PFSK-1 (cell line): ENCODE results near the gene TFCP2L1.

Source experiments
- REST ChIP-seq, 2 experiments: IDR thresholded peaks; 2 replicates each; pipeline versions ENCODE4 v1.6.1 to v1.8.0; 2011 to 2012; ENCODE audit warnings: low read depth in 2 of 2, low read length in 2 of 2, control low read depth in 1 of 2, inconsistent platforms in 1 of 2, mild to moderate bottlenecking in 1 of 2, moderate library complexity in 1 of 2; ENCODE audit not compliant: insufficient read depth in 1 of 2
- TAF1 ChIP-seq: IDR thresholded peaks from 2 replicates; pipeline ENCODE4 v1.6.1; 2012; ENCODE audit warnings: low read length, control low read depth, borderline replicate concordance; ENCODE audit not compliant: insufficient read depth

GRCh38 chr2:121263996-121264715 is 20.8 kb downstream of the TFCP2L1 start:
- TF ChIP-seq REST (IDR thresholded peaks at IDR 0.05; ENCODE audit: insufficient read depth in 1 of 2, low read depth in 2 of 2, low read length in 2 of 2), result no peak
- no peak for TF ChIP-seq TAF1
